OCI-LY1 (cell line): ENCODE measurements around the gene GRIP1.

Experiments used
- H2AFZ ChIP-seq: fragments of 200-600 bp; sonication (generic), shearing (Covaris generic); 2 replicates; pipeline ENCODE4 v1.6.0; 2014; ENCODE audit warnings: antibody characterized with exemption, mild to moderate bottlenecking, low read length
- H3F3A ChIP-seq: fragments of 200-600 bp; sonication (generic), shearing (Covaris generic); 2 replicates; pipeline ENCODE4 v1.6.0; 2014; ENCODE audit warnings: mild to moderate bottlenecking, antibody characterized with exemption, low read length, moderate library complexity; ENCODE audit not compliant: insufficient read depth
- H3K27ac ChIP-seq: fragments of 200-600 bp; sonication (generic); 2 replicates; pipeline ENCODE4 v1.5.1; 2014; ENCODE audit warnings: low read length, mixed run types, mild to moderate bottlenecking, low read depth; ENCODE audit not compliant: poor library complexity, severe bottlenecking
- H3K27me3 ChIP-seq: fragments of 200-600 bp; sonication (generic); 2 replicates; pipeline ENCODE4 v1.6.0; 2014; ENCODE audit warnings: antibody characterized with exemption, mild to moderate bottlenecking, low read length, moderate library complexity; ENCODE audit not compliant: insufficient read depth
- H3K36me3 ChIP-seq: fragments of 200-600 bp; sonication (generic); 2 replicates; pipeline ENCODE4 v1.6.1; 2014; ENCODE audit warnings: mild to moderate bottlenecking, antibody characterized with exemption, low read length, moderate library complexity, mixed read lengths; ENCODE audit not compliant: insufficient read depth
- H3K4me1 ChIP-seq: fragments of 200-600 bp; sonication (generic); 2 replicates; pipeline ENCODE4 v1.5.1; 2014; ENCODE audit warnings: mild to moderate bottlenecking, low read length, moderate library complexity; ENCODE audit not compliant: insufficient read depth, severe bottlenecking
- H3K4me2 ChIP-seq: fragments of 200-600 bp; sonication (generic), shearing (Covaris generic); 2 replicates; pipeline ENCODE4 v1.6.1; 2014; ENCODE audit warnings: low read length
- H3K4me3 ChIP-seq: fragments of 200-600 bp; sonication (generic); 2 replicates; pipeline ENCODE4 v1.5.1; 2014; ENCODE audit warnings: low read length, low read depth, mild to moderate bottlenecking, mixed read lengths; ENCODE audit not compliant: poor library complexity, severe bottlenecking
- H3K79me2 ChIP-seq: fragments of 200-600 bp; shearing (Covaris generic); 2 replicates; pipeline ENCODE4 v1.6.1; 2016; ENCODE audit warnings: mixed run types, low read length, mixed read lengths; ENCODE audit not compliant: insufficient read depth
- H3K9ac ChIP-seq: fragments of 200-600 bp; sonication (generic), shearing (Covaris generic); 2 replicates; pipeline ENCODE4 v1.6.1; 2014; ENCODE audit warnings: mild to moderate bottlenecking, low read length, mixed read lengths
- H3K9me2 ChIP-seq: fragments of 200-600 bp; sonication (generic), shearing (Covaris generic); 2 replicates; pipeline ENCODE4 v1.6.1; 2014; ENCODE audit warnings: low read depth, mild to moderate bottlenecking, low read length, mixed read lengths
- H3K9me3 ChIP-seq: fragments of 200-600 bp; shearing (Covaris generic); 2 replicates; pipeline ENCODE4 v1.6.1; 2014; ENCODE audit warnings: low read length, mixed read lengths
- H4K20me1 ChIP-seq: fragments of 200-600 bp; sonication (generic), shearing (Covaris generic); 2 replicates; pipeline ENCODE4 v1.6.0; 2016; ENCODE audit warnings: mild to moderate bottlenecking, low read length; ENCODE audit not compliant: insufficient read depth
- CTCF ChIP-seq: fragments of 200-600 bp; sonication (generic), shearing (Covaris generic); IDR thresholded peaks from 2 replicates; pipeline ENCODE4 v1.5.1; 2017; ENCODE audit warnings: mild to moderate bottlenecking, antibody characterized with exemption, low read length, moderate library complexity, mixed read lengths
- EZH2 ChIP-seq: fragments of 200-600 bp; sonication (generic), shearing (Covaris generic); IDR thresholded peaks from 2 replicates; pipeline ENCODE4 v1.8.0; 2017; ENCODE audit warnings: borderline replicate concordance, mixed run types, mild to moderate bottlenecking, antibody characterized with exemption, low read length, moderate library complexity, mixed read lengths

GRIP1 gene

GRCh38 chr12:66620688-66621087 lies 58.2 kb downstream of the GRIP1 start:
- Histone ChIP-seq H3K9me3 (no peaks in the 10 kb centered on the region), H3K4me3 (no peak overlapping the region), H3K9ac (no peak overlapping the region), H3K36me3 (no peaks in the 10 kb centered on the region), H3K27ac (peak overlapping the region; percentile 96), H3K79me2 (no peaks in the 10 kb centered on the region), H4K20me1 (no peaks in the 10 kb centered on the region), H2AFZ (no peak overlapping the region), H3K9me2 (no peaks in the 10 kb centered on the region), H3K27me3 (no peaks in the 10 kb centered on the region), H3F3A (no peaks in the 10 kb centered on the region), H3K4me1 (peaks cover 84% of the 10 kb centered on the region), H3K4me2 (no peak overlapping the region)
- no peak for TF ChIP-seq CTCF
- TF ChIP-seq EZH2 = no peak

- no peak overlapping the region for H3K4me3 ChIP-seq
- H3K4me1 ChIP-seq = peaks cover 84% of the 10 kb centered on the region
- H2AFZ ChIP-seq = no peak overlapping the region
- no peaks in the 10 kb centered on the region for H3K79me2 ChIP-seq
- no peaks in the 10 kb centered on the region for H4K20me1 ChIP-seq
- no peaks in the 10 kb centered on the region for H3K36me3 ChIP-seq
- H3F3A ChIP-seq = no peaks in the 10 kb centered on the region
- no peak for TF ChIP-seq CTCF
- TF ChIP-seq EZH2 = no peak
- no peaks in the 10 kb centered on the region for H3K9me3 ChIP-seq
- no peak overlapping the region for H3K9ac ChIP-seq
- H3K27me3 ChIP-seq = no peaks in the 10 kb centered on the region
- H3K9me2 ChIP-seq = no peaks in the 10 kb centered on the region
- H3K27ac ChIP-seq = peak overlapping the region; percentile 96
- no peak overlapping the region for H3K4me2 ChIP-seq
These were observed 58.9 kb downstream of the GRIP1 start for GRCh38 chr12:66620026-66620425.

- TF ChIP-seq EZH2 (no peak), CTCF (no peak)
These were observed 60.9 kb downstream of the GRIP1 start for GRCh38 chr12:66617991-66618390.

More at GRCh38 chr12:66617991-66618390, 60.9 kb downstream of the GRIP1 start:
- Histone ChIP-seq H3K9me3 (no peaks in the 10 kb centered on the region), H3K4me1 (peaks cover 85% of the 10 kb centered on the region), H3F3A (no peaks in the 10 kb centered on the region), H3K4me3 (no peak overlapping the region), H3K27ac (peak overlapping the region; percentile 96), H2AFZ (no peak overlapping the region; the same call in 1 of the 2 replicates), H4K20me1 (no peaks in the 10 kb centered on the region), H3K36me3 (no peaks in the 10 kb centered on the region), H3K4me2 (peak overlapping the region; percentile 42), H3K9ac (peak overlapping the region; percentile 50; the same call in 1 of the 2 replicates), H3K79me2 (no peaks in the 10 kb centered on the region), H3K9me2 (no peaks in the 10 kb centered on the region), H3K27me3 (no peaks in the 10 kb centered on the region)
